ENCODE data around the gene ADGRA1.

Gene ADGRA1, protein sequence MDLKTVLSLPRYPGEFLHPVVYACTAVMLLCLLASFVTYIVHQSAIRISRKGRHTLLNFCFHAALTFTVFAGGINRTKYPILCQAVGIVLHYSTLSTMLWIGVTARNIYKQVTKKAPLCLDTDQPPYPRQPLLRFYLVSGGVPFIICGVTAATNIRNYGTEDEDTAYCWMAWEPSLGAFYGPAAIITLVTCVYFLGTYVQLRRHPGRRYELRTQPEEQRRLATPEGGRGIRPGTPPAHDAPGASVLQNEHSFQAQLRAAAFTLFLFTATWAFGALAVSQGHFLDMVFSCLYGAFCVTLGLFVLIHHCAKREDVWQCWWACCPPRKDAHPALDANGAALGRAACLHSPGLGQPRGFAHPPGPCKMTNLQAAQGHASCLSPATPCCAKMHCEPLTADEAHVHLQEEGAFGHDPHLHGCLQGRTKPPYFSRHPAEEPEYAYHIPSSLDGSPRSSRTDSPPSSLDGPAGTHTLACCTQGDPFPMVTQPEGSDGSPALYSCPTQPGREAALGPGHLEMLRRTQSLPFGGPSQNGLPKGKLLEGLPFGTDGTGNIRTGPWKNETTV

DNA sequence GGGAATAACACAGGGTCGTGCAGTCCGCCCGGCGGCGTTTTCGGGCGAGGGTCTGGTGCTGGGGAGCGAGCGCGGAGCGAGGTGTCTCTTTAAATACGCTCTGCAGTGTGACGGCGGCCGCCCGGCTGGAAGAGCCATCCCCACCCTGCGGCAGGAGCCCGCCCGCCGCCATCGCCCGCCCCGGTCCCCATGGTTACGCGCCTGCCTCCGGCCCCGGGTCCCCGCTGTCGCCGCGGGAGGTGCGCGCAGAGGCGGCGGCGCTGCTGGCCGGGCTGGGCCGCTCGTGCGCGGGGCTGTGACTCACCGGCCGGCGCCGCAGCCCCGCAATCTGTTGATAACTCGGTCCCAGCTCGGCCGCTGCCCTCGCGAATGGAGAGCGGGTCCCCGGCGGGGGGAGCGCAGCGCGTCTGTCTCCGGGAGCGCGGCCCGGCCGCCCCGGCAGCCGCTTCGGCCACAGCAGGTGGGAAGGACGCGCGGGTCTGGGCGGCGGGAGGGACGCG is at the start of gene ADGRA1:
TSS of gene ADGRA1 (plus strand) at position 246 of the 500 bp plus-strand sequence. CDS start 986 bp downstream, outside the sequence.
- H3K4me3 ChIP-seq (ENCODE audit: low read length in 2 of 2) = no peak within 1 kb of the TSS
- no peaks in the 10 kb centered on the region for H3K9me3 ChIP-seq (ENCODE audit: control insufficient read depth in 2 of 2, low read length in 2 of 2)
- H3K36me3 ChIP-seq (ENCODE audit: control insufficient read depth in 2 of 2, insufficient read depth in 2 of 2, low read length in 2 of 2) = no peaks in the 10 kb centered on the region
- H3K4me1 ChIP-seq (ENCODE audit: control insufficient read depth in 2 of 2, insufficient read depth in 2 of 2, low read length in 2 of 2) = no peaks in the 10 kb centered on the region
- H3K27ac ChIP-seq (ENCODE audit: low read depth in 2 of 2, low read length in 2 of 2) = no peak within 1 kb of the TSS
- H3K9ac ChIP-seq (ENCODE audit: low read depth in 1 of 2, low read length in 2 of 2) = no peak within 1 kb of the TSS
- peaks cover 0 to 9% of the 10 kb centered on the region in 2 donors for H3K27me3 ChIP-seq (ENCODE audit: control insufficient read depth in 2 of 2, insufficient read depth in 2 of 2, low read length in 2 of 2)

DNA sequence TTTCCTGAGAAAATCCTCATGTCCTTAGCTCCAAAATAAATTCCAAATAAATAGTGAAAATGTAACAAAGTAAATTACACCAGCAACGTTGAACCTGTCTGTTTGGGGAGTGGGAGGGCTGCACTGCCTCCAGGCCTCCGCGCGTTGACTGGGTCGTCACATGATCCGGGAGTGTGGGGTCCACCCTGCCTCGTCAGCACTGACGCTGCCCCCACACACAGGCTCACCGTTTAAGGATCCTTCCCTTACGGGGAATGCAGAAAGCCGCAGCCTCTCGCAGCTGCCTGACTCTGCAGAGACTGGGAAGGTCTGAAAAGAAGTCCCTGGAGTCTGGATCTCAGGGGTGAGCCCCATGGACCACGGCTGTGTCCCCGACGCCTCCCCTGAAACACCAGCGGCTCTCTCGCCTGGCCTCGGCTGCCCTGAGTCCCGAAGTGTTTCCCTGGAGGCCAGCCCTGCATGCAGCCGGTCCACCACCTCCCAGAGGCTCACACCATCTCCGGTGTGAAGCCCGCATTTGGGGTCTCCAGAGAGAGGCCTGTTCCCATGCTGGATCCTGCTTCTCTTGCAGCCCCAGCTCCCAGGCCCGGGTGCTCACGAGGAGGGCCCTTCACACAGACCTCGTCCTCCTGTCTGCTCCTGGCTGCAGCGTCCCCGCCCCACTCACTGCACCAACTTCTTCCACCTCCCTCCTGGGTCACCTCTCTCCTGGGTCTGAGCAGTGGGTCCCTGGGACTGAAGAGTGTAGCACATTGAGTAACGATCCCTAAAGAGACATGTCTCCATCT is 49.5 kb upstream of the ADGRA1 start:
- Histone ChIP-seq H3K27me3 (ENCODE audit: control insufficient read depth in 2 of 2, insufficient read depth in 2 of 2, low read length in 2 of 2) (peaks cover 0 to 9% of the 10 kb centered on the region in 2 donors), H3K4me1 (ENCODE audit: control insufficient read depth in 2 of 2, insufficient read depth in 2 of 2, low read length in 2 of 2) (no peaks in the 10 kb centered on the region), H3K9ac (ENCODE audit: low read depth in 1 of 2, low read length in 2 of 2) (no peak overlapping the region), H3K27ac (ENCODE audit: low read depth in 2 of 2, low read length in 2 of 2) (no peak overlapping the region), H3K36me3 (ENCODE audit: control insufficient read depth in 2 of 2, insufficient read depth in 2 of 2, low read length in 2 of 2) (no peaks in the 10 kb centered on the region), H3K9me3 (ENCODE audit: control insufficient read depth in 2 of 2, low read length in 2 of 2) (no peaks in the 10 kb centered on the region), H3K4me3 (ENCODE audit: low read length in 2 of 2) (no peak overlapping the region)

DNA sequence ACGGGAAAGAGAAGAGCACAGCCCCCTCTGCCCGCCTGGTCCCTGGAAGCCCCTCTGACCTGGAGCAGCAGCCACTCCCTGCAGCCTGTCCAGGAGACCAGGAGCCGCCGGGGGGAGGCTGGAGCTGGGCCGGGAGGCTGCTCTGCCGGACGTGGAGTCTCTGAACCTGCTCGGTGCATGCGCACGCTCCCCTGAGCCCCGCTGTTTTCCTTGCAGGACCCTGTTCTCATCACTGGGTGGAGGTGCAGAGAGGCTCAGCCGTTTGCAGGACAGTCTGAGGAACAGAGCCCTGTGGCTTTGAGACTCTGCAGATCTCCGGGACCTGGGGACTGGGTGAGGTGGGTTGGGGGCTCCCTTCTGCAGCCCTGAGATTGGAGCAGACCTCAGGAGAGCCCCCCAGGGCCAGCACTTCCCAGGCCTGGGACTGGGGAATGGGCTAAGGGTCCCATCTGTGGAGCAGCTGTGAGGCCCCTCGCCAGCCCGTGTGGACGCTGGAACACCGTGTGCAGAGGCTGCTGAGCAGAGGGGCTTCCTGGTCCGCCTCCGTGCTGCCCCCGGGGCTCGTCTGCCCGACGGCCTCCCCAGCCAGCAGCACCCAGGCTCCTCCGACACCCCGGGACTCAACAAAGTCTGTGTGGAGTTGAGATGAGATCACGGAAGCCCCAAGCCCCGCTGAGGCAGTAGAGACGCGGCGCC is 48.5 kb upstream of the ADGRA1 start:
- Histone ChIP-seq H3K4me3 (ENCODE audit: low read length in 2 of 2) (no peak overlapping the region), H3K27ac (ENCODE audit: low read depth in 2 of 2, low read length in 2 of 2) (no peak overlapping the region), H3K4me1 (ENCODE audit: control insufficient read depth in 2 of 2, insufficient read depth in 2 of 2, low read length in 2 of 2) (no peaks in the 10 kb centered on the region), H3K9ac (ENCODE audit: low read depth in 1 of 2, low read length in 2 of 2) (no peak overlapping the region), H3K27me3 (ENCODE audit: control insufficient read depth in 2 of 2, insufficient read depth in 2 of 2, low read length in 2 of 2) (peaks cover 0 to 9% of the 10 kb centered on the region in 2 donors), H3K9me3 (ENCODE audit: control insufficient read depth in 2 of 2, low read length in 2 of 2) (no peaks in the 10 kb centered on the region), H3K36me3 (ENCODE audit: control insufficient read depth in 2 of 2, insufficient read depth in 2 of 2, low read length in 2 of 2) (no peaks in the 10 kb centered on the region)

DNA sequence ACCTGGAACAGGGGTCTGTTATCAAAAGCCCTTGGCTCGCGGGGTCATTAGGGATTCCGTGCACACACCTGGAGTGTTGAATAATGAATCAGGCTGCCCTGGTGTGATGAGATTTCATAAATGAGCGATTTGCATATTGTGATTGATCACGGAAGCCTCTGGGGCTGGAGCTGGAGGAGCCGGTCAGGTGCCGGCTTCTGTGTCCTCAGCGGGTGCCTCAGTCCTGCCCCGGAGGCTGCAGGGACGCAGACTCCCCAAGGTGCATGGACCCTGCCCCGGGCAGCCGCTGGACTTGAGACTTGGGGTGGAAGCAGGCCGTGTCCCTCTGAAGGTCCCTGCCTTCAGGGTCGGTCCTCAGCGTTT is 47.9 kb upstream of the ADGRA1 start:
- no peak overlapping the region for H3K4me3 ChIP-seq (ENCODE audit: low read length in 2 of 2)
- H3K4me1 ChIP-seq (ENCODE audit: control insufficient read depth in 2 of 2, insufficient read depth in 2 of 2, low read length in 2 of 2) = no peaks in the 10 kb centered on the region
- no peaks in the 10 kb centered on the region for H3K9me3 ChIP-seq (ENCODE audit: control insufficient read depth in 2 of 2, low read length in 2 of 2)
- peaks cover 0 to 4% of the 10 kb centered on the region in 2 donors for H3K27me3 ChIP-seq (ENCODE audit: control insufficient read depth in 2 of 2, insufficient read depth in 2 of 2, low read length in 2 of 2)
- no peak overlapping the region for H3K27ac ChIP-seq (ENCODE audit: low read depth in 2 of 2, low read length in 2 of 2)
- no peaks in the 10 kb centered on the region for H3K36me3 ChIP-seq (ENCODE audit: control insufficient read depth in 2 of 2, insufficient read depth in 2 of 2, low read length in 2 of 2)
- no peak overlapping the region for H3K9ac ChIP-seq (ENCODE audit: low read depth in 1 of 2, low read length in 2 of 2)

DNA sequence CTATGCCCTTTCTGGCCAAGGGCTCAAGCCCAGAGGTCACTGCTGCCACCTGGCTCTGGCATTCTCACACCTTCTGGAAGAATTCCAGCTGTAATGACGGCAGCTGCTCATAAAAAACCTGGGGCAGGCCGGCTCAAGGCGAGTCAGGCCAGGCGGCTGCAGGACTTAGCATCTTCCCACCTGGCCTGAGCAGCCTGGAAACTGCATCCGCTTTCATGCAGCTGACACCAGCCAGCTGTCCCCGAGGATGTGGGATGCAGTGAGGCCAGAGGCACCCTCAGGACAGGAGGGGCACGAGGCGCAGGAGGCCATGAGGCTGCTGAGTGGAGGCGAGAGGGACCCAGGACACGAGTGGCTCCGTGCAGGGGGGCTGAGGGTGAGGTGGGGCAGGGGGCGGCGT is 47.5 kb upstream of the ADGRA1 start:
- H3K27ac ChIP-seq (ENCODE audit: low read depth in 2 of 2, low read length in 2 of 2) = no peak overlapping the region
- H3K36me3 ChIP-seq (ENCODE audit: control insufficient read depth in 2 of 2, insufficient read depth in 2 of 2, low read length in 2 of 2) = no peaks in the 10 kb centered on the region
- H3K4me1 ChIP-seq (ENCODE audit: control insufficient read depth in 2 of 2, insufficient read depth in 2 of 2, low read length in 2 of 2) = no peaks in the 10 kb centered on the region
- no peak overlapping the region for H3K9ac ChIP-seq (ENCODE audit: low read depth in 1 of 2, low read length in 2 of 2)
- peaks cover 0 to 4% of the 10 kb centered on the region in 2 donors for H3K27me3 ChIP-seq (ENCODE audit: control insufficient read depth in 2 of 2, insufficient read depth in 2 of 2, low read length in 2 of 2)
- H3K9me3 ChIP-seq (ENCODE audit: control insufficient read depth in 2 of 2, low read length in 2 of 2) = no peaks in the 10 kb centered on the region
- H3K4me3 ChIP-seq (ENCODE audit: low read length in 2 of 2) = no peak overlapping the region

DNA sequence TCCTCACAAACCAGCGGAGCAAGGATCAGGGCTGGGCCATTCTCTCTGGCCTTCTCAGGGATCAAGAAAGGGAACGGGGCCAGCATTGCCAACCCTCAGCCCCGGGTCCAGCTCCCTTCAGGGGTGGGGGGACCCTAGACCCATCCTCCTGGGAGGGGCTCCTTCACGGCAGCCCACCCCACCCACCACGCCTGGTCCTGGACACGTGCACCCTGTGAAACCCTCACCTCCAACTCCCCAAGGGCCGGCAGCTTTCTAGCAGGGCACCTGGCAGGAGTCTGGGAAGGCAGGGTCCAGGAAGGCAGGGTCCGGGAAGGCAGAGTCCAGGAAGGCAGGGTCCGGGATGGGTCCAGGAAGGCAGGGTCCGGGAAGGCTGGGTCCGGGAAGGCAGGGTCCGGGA is 46.6 kb upstream of the ADGRA1 start:
- Histone ChIP-seq H3K27me3 (ENCODE audit: control insufficient read depth in 2 of 2, insufficient read depth in 2 of 2, low read length in 2 of 2) (peaks cover 0 to 6% of the 10 kb centered on the region in 2 donors), H3K36me3 (ENCODE audit: control insufficient read depth in 2 of 2, insufficient read depth in 2 of 2, low read length in 2 of 2) (no peaks in the 10 kb centered on the region), H3K9ac (ENCODE audit: low read depth in 1 of 2, low read length in 2 of 2) (no peak overlapping the region)

DNA sequence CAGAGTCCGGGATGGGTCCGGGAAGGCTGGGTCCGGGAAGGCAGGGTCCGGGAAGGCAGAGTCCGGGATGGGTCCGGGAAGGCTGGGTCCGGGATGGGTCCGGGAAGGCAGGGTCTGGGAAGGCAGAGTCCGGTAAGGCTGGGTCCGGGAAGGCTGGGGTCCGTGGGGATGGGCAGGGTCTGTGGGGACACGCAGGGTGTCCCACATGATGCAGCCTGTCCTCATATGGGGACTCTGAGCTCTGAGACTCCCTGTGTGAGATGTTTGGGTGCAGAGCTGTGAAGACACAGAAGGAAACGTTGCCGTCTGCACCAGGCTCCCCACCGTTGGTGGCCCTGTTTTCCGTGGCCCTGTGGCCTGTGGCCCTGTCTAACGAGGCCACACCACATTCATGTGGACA is 45.7 kb upstream of the ADGRA1 start:
- no peak overlapping the region for H3K4me3 ChIP-seq (ENCODE audit: low read length in 2 of 2)
- H3K4me1 ChIP-seq (ENCODE audit: control insufficient read depth in 2 of 2, insufficient read depth in 2 of 2, low read length in 2 of 2) = no peaks in the 10 kb centered on the region
- no peak overlapping the region for H3K27ac ChIP-seq (ENCODE audit: low read depth in 2 of 2, low read length in 2 of 2)
- peaks cover 0 to 6% of the 10 kb centered on the region in 2 donors for H3K27me3 ChIP-seq (ENCODE audit: control insufficient read depth in 2 of 2, insufficient read depth in 2 of 2, low read length in 2 of 2)
- H3K9me3 ChIP-seq (ENCODE audit: control insufficient read depth in 2 of 2, low read length in 2 of 2) = no peaks in the 10 kb centered on the region
- no peak overlapping the region for H3K9ac ChIP-seq (ENCODE audit: low read depth in 1 of 2, low read length in 2 of 2)
- H3K36me3 ChIP-seq (ENCODE audit: control insufficient read depth in 2 of 2, insufficient read depth in 2 of 2, low read length in 2 of 2) = no peaks in the 10 kb centered on the region

More for the DNA sequence above, 46.6 kb upstream of the ADGRA1 start:
- Histone ChIP-seq H3K27ac (ENCODE audit: low read depth in 2 of 2, low read length in 2 of 2) (no peak overlapping the region), H3K9me3 (ENCODE audit: control insufficient read depth in 2 of 2, low read length in 2 of 2) (no peaks in the 10 kb centered on the region), H3K4me1 (ENCODE audit: control insufficient read depth in 2 of 2, insufficient read depth in 2 of 2, low read length in 2 of 2) (no peaks in the 10 kb centered on the region), H3K4me3 (ENCODE audit: low read length in 2 of 2) (no peak overlapping the region)

DNA sequence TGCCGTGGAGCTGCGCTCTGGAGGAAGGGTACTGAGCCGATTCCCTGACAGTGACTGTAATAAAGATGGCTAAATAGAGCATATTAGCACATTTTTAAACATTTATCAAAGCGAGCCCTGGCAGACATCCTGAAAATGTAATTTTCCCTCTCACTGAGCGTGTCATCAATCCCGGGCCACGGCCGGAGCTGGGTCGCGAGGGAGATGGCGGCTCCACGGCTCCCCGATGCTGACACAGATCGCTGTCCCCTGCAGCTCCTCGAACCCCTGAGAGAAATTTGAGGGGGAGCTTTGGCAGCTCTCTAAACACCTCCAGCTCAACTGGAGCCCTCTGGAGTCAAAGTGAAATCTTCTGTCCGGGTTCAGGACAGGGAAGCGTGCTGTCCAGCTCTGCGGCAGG is 44.9 kb upstream of the ADGRA1 start:
- H3K4me1 ChIP-seq (ENCODE audit: control insufficient read depth in 2 of 2, insufficient read depth in 2 of 2, low read length in 2 of 2) = no peaks in the 10 kb centered on the region
- no peak overlapping the region for H3K4me3 ChIP-seq (ENCODE audit: low read length in 2 of 2)
- H3K27ac ChIP-seq (ENCODE audit: low read depth in 2 of 2, low read length in 2 of 2) = no peak overlapping the region
- H3K9ac ChIP-seq (ENCODE audit: low read depth in 1 of 2, low read length in 2 of 2) = no peak overlapping the region
- peaks cover 0 to 6% of the 10 kb centered on the region in 2 donors for H3K27me3 ChIP-seq (ENCODE audit: control insufficient read depth in 2 of 2, insufficient read depth in 2 of 2, low read length in 2 of 2)
- H3K9me3 ChIP-seq (ENCODE audit: control insufficient read depth in 2 of 2, low read length in 2 of 2) = no peaks in the 10 kb centered on the region
- H3K36me3 ChIP-seq (ENCODE audit: control insufficient read depth in 2 of 2, insufficient read depth in 2 of 2, low read length in 2 of 2) = no peaks in the 10 kb centered on the region

DNA sequence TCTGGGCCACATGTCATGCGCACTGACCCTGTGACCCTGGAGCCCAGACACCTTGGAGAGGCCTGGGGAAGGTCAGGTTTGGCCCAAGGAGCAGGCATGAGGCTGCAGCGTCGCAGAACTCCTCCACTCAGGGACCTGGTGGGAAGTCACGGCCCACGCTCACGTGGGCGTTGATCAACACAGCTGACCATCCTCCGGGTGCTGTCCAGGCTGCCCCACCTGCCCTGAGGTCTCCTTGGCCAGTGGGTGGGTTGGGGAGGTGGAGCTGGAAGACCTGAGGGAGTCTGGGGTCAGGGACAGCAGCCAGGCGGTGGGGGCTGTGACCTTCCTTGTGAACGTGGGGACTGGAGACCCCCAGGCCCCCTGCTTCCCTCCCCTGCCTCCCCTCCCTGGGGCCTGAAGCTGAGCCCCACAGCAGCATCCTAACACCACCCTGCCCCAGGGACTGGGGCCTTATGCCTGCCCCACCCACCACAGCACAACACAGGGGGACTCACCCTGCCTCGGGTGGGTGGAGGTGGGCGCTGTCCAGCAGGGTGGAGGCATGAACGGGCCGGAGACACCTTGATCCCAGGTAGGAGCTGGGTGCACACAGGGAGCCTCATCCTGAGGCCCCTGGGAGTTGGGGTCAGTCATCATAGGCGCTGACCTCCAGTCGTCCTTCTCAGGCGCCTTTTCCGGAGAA is 44.0 kb upstream of the ADGRA1 start:
- Histone ChIP-seq H3K27ac (ENCODE audit: low read depth in 2 of 2, low read length in 2 of 2) (no peak overlapping the region), H3K27me3 (ENCODE audit: control insufficient read depth in 2 of 2, insufficient read depth in 2 of 2, low read length in 2 of 2) (peaks cover 0 to 6% of the 10 kb centered on the region in 2 donors)

More for the DNA sequence above, 44.0 kb upstream of the ADGRA1 start:
- Histone ChIP-seq H3K9ac (ENCODE audit: low read depth in 1 of 2, low read length in 2 of 2) (no peak overlapping the region), H3K36me3 (ENCODE audit: control insufficient read depth in 2 of 2, insufficient read depth in 2 of 2, low read length in 2 of 2) (no peaks in the 10 kb centered on the region), H3K9me3 (ENCODE audit: control insufficient read depth in 2 of 2, low read length in 2 of 2) (no peaks in the 10 kb centered on the region), H3K4me3 (ENCODE audit: low read length in 2 of 2) (no peak overlapping the region), H3K4me1 (ENCODE audit: control insufficient read depth in 2 of 2, insufficient read depth in 2 of 2, low read length in 2 of 2) (no peaks in the 10 kb centered on the region)
